Neural progenitor cell (in vitro differentiated cells): ENCODE results near the gene TFDP1. TPM values are rescaled to one million over a fixed set of nuclear protein-coding genes. Genes with fewer than 3 reads are reported as not detected.

Experiments used
- DNase-seq: peaks from one replicate; pipeline ENCODE4 v3.0.0-alpha.2; 2016; ENCODE audit warnings: low spot score
- H2AFZ ChIP-seq: fragments of 200-600 bp; sonication (generic); replicated peaks from 2 replicates; pipeline ENCODE4 v1.6.1; 2016; ENCODE audit warnings: antibody characterized with exemption
- H3F3A ChIP-seq: fragments of 200-600 bp; sonication (generic); 2 replicates; pipeline ENCODE4 v1.6.1; 2016; ENCODE audit warnings: antibody characterized with exemption, low read depth
- H3K27ac ChIP-seq: fragments of 200-600 bp; sonication (generic); 2 replicates; pipeline ENCODE4 v1.5.1; 2016; ENCODE audit warnings: mild to moderate bottlenecking
- H3K27me3 ChIP-seq: fragments of 200-600 bp; sonication (generic); 2 replicates; pipeline ENCODE4 v1.6.1; 2016; ENCODE audit warnings: mild to moderate bottlenecking, moderate library complexity
- H3K36me3 ChIP-seq: fragments of 200-600 bp; sonication (generic); 2 replicates; pipeline ENCODE4 v1.5.1; 2016
- H3K4me1 ChIP-seq: fragments of 200-600 bp; sonication (generic); 2 replicates; pipeline ENCODE4 v1.6.1; 2016; ENCODE audit warnings: mixed run types
- H3K4me2 ChIP-seq: fragments of 200-600 bp; sonication (generic); 2 replicates; pipeline ENCODE4 v1.6.1; 2016
- H3K4me3 ChIP-seq: fragments of 200-600 bp; sonication (generic); 2 replicates; pipeline ENCODE4 v1.5.1; 2016
- H3K79me2 ChIP-seq: fragments of 200-600 bp; sonication (generic); 2 replicates; pipeline ENCODE4 v1.6.1; 2016; ENCODE audit warnings: low read depth
- H3K9ac ChIP-seq: fragments of 200-600 bp; sonication (generic); 2 replicates; pipeline ENCODE4 v1.6.1; 2016
- H3K9me3 ChIP-seq: fragments of 200-600 bp; sonication (generic); 2 replicates; pipeline ENCODE4 v1.5.1; 2016; ENCODE audit warnings: low read depth
- H4K20me1 ChIP-seq: fragments of 200-600 bp; sonication (generic); 2 replicates; pipeline ENCODE4 v1.6.1; 2016; ENCODE audit warnings: low read depth
- H3K27ac Mint-ChIP-seq: 3 replicates; pipeline ENCODE4 v1.8.0; 2021; ENCODE audit warnings: mixed read lengths
- H3K27me3 Mint-ChIP-seq: 2 replicates; pipeline ENCODE4 v1.8.0; 2022; ENCODE audit warnings: low read depth, mild to moderate bottlenecking, inconsistent platforms, moderate library complexity, mixed read lengths; ENCODE audit not compliant: insufficient read depth
- H3K36me3 Mint-ChIP-seq: 3 replicates; pipeline ENCODE4 v1.8.0; 2021; ENCODE audit warnings: mixed read lengths
- H3K4me1 Mint-ChIP-seq: 3 replicates; pipeline ENCODE4 v1.8.0; 2021; ENCODE audit warnings: mixed read lengths
- H3K4me3 Mint-ChIP-seq: 3 replicates; pipeline ENCODE4 v1.8.0; 2021; ENCODE audit warnings: mild to moderate bottlenecking, moderate library complexity, mixed read lengths
- H3K9me3 Mint-ChIP-seq: 3 replicates; pipeline ENCODE4 v1.8.0; 2020; ENCODE audit warnings: mixed read lengths
- EZH2 ChIP-seq: fragments of 200-600 bp; sonication (generic); IDR thresholded peaks from 2 replicates; pipeline ENCODE4 v1.6.1; 2017; ENCODE audit warnings: antibody characterized with exemption, mild to moderate bottlenecking, moderate library complexity
- EZH2phosphoT487 ChIP-seq: fragments of 200-600 bp; sonication (generic); IDR thresholded peaks from 2 replicates; pipeline ENCODE4 v1.6.1; 2017; ENCODE audit warnings: antibody characterized with exemption
- total RNA-seq: library from RNA; depleted of rRNA; stranded (reverse); fragments of >200 nt; gene quantifications from 2 replicates; pipeline ENCODE4 v1.2.3, GENCODE V29; 2015; ENCODE audit warnings: low replicate concordance
- TF ChIP-seq, protein P1 (sequence below): fragments of 200-600 bp; sonication (generic); IDR thresholded peaks from 2 replicates; pipeline ENCODE4 v1.5.1; 2017; ENCODE audit warnings: antibody characterized with exemption, mild to moderate bottlenecking

The TFDP1 gene
- total RNA-seq, 1 donor from 2014 or later = 88.6 TPM

DNA sequence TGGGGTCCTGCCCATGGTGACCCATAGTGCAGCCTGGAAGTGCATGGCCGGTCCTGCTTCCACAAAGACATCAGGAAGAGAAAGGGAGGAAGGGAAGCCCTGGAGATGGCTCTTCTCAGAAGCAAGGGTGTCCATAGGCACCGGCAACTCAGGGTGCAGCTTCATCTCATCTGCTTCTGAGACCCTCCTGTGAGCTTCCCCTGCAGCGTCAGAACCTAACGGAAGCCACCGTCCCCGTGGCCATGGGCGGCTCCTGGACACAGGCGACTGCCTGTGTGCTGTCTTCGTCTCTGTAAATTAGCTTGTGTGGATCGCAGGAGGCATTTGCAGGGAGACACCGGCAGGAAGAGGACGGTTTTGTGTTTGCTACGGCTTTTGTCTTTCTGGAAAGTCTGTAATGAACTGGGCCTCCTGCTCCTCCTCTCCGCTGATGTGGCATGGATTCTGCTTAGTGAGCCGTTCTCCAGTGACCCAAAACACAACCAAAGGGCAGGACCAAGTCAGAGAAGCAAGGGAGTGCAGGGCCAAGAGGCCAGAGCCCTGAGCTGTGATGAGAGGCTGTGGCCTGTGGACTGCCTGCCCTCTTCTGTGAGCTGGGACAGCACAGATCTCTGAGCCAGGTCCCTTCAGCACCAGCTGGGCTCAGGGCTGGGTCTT lies 70.9 kb downstream of the TFDP1 start:
- Histone ChIP-seq H3K36me3 (no peaks in the 10 kb centered on the region), H3K9me3 (no peaks in the 10 kb centered on the region), H2AFZ (no peak overlapping the region), H3K79me2 (no peaks in the 10 kb centered on the region), H3K4me3 (no peak overlapping the region), H4K20me1 (no peaks in the 10 kb centered on the region), H3K27ac (peak overlapping the region; percentile 3), H3K4me1 (no peaks in the 10 kb centered on the region), H3K4me2 (no peak overlapping the region), H3K9ac (no peak overlapping the region), H3F3A (no peaks in the 10 kb centered on the region), H3K27me3 (no peaks in the 10 kb centered on the region)
- H3K27me3 Mint-ChIP-seq = peaks cover 6% of the 10 kb centered on the region
- no peaks in the 10 kb centered on the region for H3K9me3 Mint-ChIP-seq
- H3K4me1 Mint-ChIP-seq = peaks cover 20% of the 10 kb centered on the region
- H3K36me3 Mint-ChIP-seq = no peaks in the 10 kb centered on the region
- DNase-seq = no peak
- H3K4me3 Mint-ChIP-seq = no peak overlapping the region
- TF ChIP-seq EZH2 = no peak
- no peak for TF ChIP-seq EZH2phosphoT487
- TF ChIP-seq, protein P1, sequence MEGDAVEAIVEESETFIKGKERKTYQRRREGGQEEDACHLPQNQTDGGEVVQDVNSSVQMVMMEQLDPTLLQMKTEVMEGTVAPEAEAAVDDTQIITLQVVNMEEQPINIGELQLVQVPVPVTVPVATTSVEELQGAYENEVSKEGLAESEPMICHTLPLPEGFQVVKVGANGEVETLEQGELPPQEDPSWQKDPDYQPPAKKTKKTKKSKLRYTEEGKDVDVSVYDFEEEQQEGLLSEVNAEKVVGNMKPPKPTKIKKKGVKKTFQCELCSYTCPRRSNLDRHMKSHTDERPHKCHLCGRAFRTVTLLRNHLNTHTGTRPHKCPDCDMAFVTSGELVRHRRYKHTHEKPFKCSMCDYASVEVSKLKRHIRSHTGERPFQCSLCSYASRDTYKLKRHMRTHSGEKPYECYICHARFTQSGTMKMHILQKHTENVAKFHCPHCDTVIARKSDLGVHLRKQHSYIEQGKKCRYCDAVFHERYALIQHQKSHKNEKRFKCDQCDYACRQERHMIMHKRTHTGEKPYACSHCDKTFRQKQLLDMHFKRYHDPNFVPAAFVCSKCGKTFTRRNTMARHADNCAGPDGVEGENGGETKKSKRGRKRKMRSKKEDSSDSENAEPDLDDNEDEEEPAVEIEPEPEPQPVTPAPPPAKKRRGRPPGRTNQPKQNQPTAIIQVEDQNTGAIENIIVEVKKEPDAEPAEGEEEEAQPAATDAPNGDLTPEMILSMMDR = no peak
- H3K27ac Mint-ChIP-seq = peak overlapping the region; percentile 50

GRCh38 chr13:113656003-113656588 lies 71.5 kb downstream of the TFDP1 start:
- H3K4me1 ChIP-seq = no peaks in the 10 kb centered on the region
- H3K4me3 ChIP-seq = no peak overlapping the region
- Mint-ChIP-seq H3K27ac (no peak overlapping the region), H3K36me3 (no peaks in the 10 kb centered on the region), H3K4me3 (no peak overlapping the region), H3K9me3 (no peaks in the 10 kb centered on the region), H3K27me3 (peaks cover 3% of the 10 kb centered on the region), H3K4me1 (peaks cover 20% of the 10 kb centered on the region)
- TF ChIP-seq EZH2phosphoT487 (no peak), EZH2 (no peak)
- TF ChIP-seq, protein P1 = no peak
- H3K9me3 ChIP-seq = peaks cover 4% of the 10 kb centered on the region
- H3K4me2 ChIP-seq = no peak overlapping the region
- H4K20me1 ChIP-seq = no peaks in the 10 kb centered on the region
- no peaks in the 10 kb centered on the region for H3F3A ChIP-seq
- no peak for DNase-seq
- H3K36me3 ChIP-seq = no peaks in the 10 kb centered on the region
- H3K27me3 ChIP-seq = no peaks in the 10 kb centered on the region
- H3K79me2 ChIP-seq = no peaks in the 10 kb centered on the region
- no peak overlapping the region for H3K9ac ChIP-seq
- H2AFZ ChIP-seq = no peak overlapping the region
- no peak overlapping the region for H3K27ac ChIP-seq

GRCh38 chr13:113656831-113657671 lies 72.5 kb downstream of the TFDP1 start:
- H3K36me3 ChIP-seq = no peaks in the 10 kb centered on the region
- Mint-ChIP-seq H3K36me3 (no peaks in the 10 kb centered on the region), H3K9me3 (peaks cover 4% of the 10 kb centered on the region), H3K27me3 (peaks cover 3% of the 10 kb centered on the region), H3K27ac (no peak overlapping the region), H3K4me3 (no peak overlapping the region), H3K4me1 (peaks cover 20% of the 10 kb centered on the region)
- H4K20me1 ChIP-seq = no peaks in the 10 kb centered on the region
- H3K4me3 ChIP-seq = no peak overlapping the region
- peaks cover 7% of the 10 kb centered on the region for H3K9me3 ChIP-seq
- H3K4me2 ChIP-seq = no peak overlapping the region
- no peaks in the 10 kb centered on the region for H3K27me3 ChIP-seq
- no peak for DNase-seq
- H3K9ac ChIP-seq = no peak overlapping the region
- H3K27ac ChIP-seq = no peak overlapping the region
- no peaks in the 10 kb centered on the region for H3F3A ChIP-seq
- H2AFZ ChIP-seq = no peak overlapping the region
- no peaks in the 10 kb centered on the region for H3K4me1 ChIP-seq
- no peaks in the 10 kb centered on the region for H3K79me2 ChIP-seq
- no peak for TF ChIP-seq EZH2
- TF ChIP-seq, protein P1 = no peak
- no peak for TF ChIP-seq EZH2phosphoT487
